Epithelial cell of esophagus (primary cell): Measurements from ENCODE around the gene DHX34.

Experiments
- DNase-seq: peaks from one replicate; pipeline ENCODE4 v3.0.0; 2010; ENCODE audit warnings: low read depth
- H3K4me3 ChIP-seq: 2 replicates; pipeline ENCODE4 v1.5.1; 2011; ENCODE audit warnings: mild to moderate bottlenecking, low read length, control low read depth
- TF ChIP-seq, protein P1 (sequence below): IDR thresholded peaks from 2 replicates; pipeline ENCODE4 v1.5.1; 2011; ENCODE audit warnings: low read depth, mild to moderate bottlenecking, low read length, control low read depth, inconsistent platforms; ENCODE audit not compliant: insufficient read depth; ENCODE audit errors: missing control alignments

DHX34 gene

GRCh38 chr19:47416643-47416985 lies 67.5 kb downstream of the DHX34 start:
- H3K4me3 ChIP-seq: no peak overlapping the region
- no peak for DNase-seq
- TF ChIP-seq, protein P1, sequence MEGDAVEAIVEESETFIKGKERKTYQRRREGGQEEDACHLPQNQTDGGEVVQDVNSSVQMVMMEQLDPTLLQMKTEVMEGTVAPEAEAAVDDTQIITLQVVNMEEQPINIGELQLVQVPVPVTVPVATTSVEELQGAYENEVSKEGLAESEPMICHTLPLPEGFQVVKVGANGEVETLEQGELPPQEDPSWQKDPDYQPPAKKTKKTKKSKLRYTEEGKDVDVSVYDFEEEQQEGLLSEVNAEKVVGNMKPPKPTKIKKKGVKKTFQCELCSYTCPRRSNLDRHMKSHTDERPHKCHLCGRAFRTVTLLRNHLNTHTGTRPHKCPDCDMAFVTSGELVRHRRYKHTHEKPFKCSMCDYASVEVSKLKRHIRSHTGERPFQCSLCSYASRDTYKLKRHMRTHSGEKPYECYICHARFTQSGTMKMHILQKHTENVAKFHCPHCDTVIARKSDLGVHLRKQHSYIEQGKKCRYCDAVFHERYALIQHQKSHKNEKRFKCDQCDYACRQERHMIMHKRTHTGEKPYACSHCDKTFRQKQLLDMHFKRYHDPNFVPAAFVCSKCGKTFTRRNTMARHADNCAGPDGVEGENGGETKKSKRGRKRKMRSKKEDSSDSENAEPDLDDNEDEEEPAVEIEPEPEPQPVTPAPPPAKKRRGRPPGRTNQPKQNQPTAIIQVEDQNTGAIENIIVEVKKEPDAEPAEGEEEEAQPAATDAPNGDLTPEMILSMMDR: no peak

DNA sequence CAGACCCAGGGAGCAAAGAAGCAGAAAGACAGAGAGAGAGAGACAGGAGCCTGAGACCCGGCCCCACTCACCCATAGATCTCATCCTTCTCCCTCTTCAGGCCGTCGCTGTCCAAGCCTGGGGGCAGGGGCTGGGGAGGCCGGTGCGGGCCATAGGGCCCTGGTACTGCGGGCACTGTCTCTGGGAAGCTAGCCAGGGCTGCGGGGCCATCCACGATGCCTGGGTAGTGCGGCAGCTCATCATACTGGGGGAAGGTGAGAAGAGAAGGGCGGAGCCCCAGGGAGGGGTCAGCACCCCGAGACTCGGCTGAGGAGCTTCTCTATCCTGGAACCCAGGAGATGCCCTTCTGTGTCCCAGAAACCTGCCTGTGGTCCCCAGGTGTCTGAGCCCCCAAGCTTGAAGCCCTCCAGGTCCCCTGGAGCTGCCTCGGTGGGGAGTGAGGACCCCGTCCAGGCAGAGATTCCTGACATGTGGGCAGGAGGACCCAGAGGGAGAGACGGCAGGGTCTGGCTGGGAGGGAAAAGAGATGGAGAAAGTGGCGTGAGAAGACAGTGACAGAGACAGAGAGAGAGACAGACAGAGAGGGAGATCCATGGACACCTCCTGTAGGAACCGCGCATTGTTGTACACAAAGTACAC lies 68.1 kb downstream of the DHX34 start:
- H3K4me3 ChIP-seq: no peak overlapping the region
- no peak for DNase-seq
- TF ChIP-seq, protein P1: no peak

- DNase-seq: peak; percentile 13
- H3K4me3 ChIP-seq: no peak overlapping the region
- TF ChIP-seq, protein P1: no peak
Measured at GRCh38 chr19:47417746-47418691, 68.9 kb downstream of the DHX34 start.

DNA sequence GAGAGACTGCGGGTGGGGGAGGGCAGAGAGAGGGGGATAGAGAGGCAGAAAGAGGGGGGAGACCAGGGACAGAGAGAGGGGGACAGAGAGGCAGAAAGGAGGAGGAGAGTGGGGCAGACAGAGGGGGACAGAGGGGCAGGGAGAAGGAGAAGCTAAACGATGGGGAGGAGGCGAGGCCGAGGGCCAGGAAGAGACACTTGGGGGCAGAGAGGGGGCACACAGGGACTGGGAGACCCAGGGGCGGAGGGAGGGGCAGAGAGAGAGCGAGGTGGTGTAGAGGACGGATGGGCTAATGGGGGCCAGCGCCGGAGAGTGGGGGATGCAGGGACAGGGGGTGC lies 69.5 kb downstream of the DHX34 start:
- TF ChIP-seq, protein P1: no peak
- DNase-seq: no peak
- H3K4me3 ChIP-seq: peak overlapping the region; percentile 14

DNA sequence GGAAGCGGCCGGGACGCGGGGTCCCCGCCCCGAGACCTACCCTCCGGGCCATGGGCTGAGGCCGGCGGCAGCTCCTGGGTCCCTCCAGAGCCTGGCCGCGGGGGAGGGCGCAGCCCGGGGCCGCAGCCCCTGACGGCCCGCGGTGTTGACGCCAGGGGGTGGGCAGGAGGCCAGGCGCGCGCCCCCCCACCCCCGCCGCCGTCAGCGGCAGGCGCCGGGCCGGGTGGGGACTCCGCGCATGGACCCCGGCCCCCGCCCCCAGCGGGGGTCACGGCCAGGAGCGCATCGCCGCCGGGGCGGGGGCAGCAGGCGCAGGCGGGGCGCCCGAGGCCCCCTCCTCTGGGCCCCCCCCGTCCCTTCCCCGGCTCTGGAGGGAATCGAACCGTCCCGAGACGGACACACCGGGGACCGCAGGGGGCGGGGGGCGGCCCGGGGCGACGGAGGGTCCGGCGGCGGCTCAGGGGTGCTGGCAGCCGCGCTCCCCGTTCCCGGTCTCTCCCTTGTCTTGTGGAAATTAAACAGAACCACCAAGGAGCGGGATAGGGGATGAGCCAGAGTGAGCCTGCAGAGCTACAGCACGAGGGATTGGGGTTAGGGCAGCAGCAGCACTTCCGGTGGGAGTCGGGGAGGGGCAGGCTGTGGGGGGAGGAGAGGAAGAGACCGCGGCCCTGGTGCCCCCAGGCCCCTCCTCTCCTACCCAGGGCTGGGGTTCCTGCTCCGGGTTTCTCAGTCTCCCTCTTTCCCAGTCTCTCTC lies 70.1 kb downstream of the DHX34 start, which contains the start of gene MEIS3:
Gene MEIS3 (minus strand): TSS at position 498 of the 754 bp plus-strand sequence. CDS start 446 bp downstream, at position 52.
- no peak for DNase-seq
- TF ChIP-seq, protein P1: no peak
- peak within 1 kb of the TSS; percentile 14 for H3K4me3 ChIP-seq

GRCh38 chr19:47419789-47420188 lies 70.7 kb downstream of the DHX34 start:
- no peak overlapping the region for H3K4me3 ChIP-seq
- TF ChIP-seq, protein P1: no peak
- DNase-seq: no peak
